Muscle of leg (tissue), 11 donors: ENCODE measurements around the gene NPC2. TPM values are rescaled to one million over a fixed set of nuclear protein-coding genes. Genes with fewer than 3 reads are reported as not detected.

Source experiments
- DNase-seq: peaks from one replicate; pipeline ENCODE4 v3.0.0; 2013
- H3K27ac ChIP-seq: one replicate; pipeline ENCODE4 v1.5.1; 2013; ENCODE audit warnings: mild to moderate bottlenecking, low read length, control low read depth
- H3K27me3 ChIP-seq: one replicate; pipeline ENCODE4 v1.6.1; 2013; ENCODE audit warnings: low read length; ENCODE audit not compliant: control insufficient read depth, insufficient read depth
- H3K36me3 ChIP-seq: one replicate; pipeline ENCODE4 v1.6.1; 2013; ENCODE audit warnings: low read length; ENCODE audit not compliant: control insufficient read depth, insufficient read depth
- H3K4me1 ChIP-seq: one replicate; pipeline ENCODE4 v1.6.1; 2013; ENCODE audit warnings: low read length; ENCODE audit not compliant: control insufficient read depth, insufficient read depth
- H3K4me3 ChIP-seq: one replicate; pipeline ENCODE4 v1.5.1; 2013; ENCODE audit warnings: low read length, control low read depth
- H3K9me3 ChIP-seq: replicated peaks from 2 replicates; pipeline ENCODE4 v1.6.1; 2013; ENCODE audit warnings: low read depth, low read length; ENCODE audit not compliant: control insufficient read depth
- WGBS: methylation state at CpG from one replicate; pipeline ENCODE4 v1.1.5; 2013; ENCODE audit warnings: missing lambda C conversion rate; ENCODE audit not compliant: insufficient coverage; 5-methylcytosine and 5-hydroxymethylcytosine counted together
- polyA plus RNA-seq, 8 donors: library from polyadenylated mRNA; unstranded; fragments of 120-200 nt; gene quantifications; one replicate each; pipeline versions ENCODE4 v1.2.1 to v1.2.3, GENCODE V29; 2013; ENCODE audit warnings: inconsistent platforms in 1 of 8, low replicate concordance in 1 of 8; ENCODE audit not compliant: insufficient read length in 8 of 8, insufficient read depth in 1 of 8
- total RNA-seq: library from RNA; stranded (reverse); fragments of 120-200 nt; gene quantifications from one replicate; pipeline ENCODE4 v1.2.4, GENCODE V29; 2013

The NPC2 gene
- total and polyA plus RNA-seq, 9 donors = 81.0 to 147 (median 97.2) TPM

- DNase-seq = no peak
- WGBS = 70% methylated on average over 8 of the region's 10 CpGs
- no peak overlapping the region for H3K27ac ChIP-seq
Measured at GRCh38 chr14:74510959-74511409, 17.9 kb upstream of the NPC2 start.

GRCh38 chr14:74510223-74510931 is 17.3 kb upstream of the NPC2 start:
- Histone ChIP-seq H3K4me3 (no peak overlapping the region), H3K27ac (no peak overlapping the region), H3K9me3 (no peaks in the 10 kb centered on the region), H3K36me3 (no peaks in the 10 kb centered on the region), H3K4me1 (peaks cover 27% of the 10 kb centered on the region), H3K27me3 (peaks cover 17% of the 10 kb centered on the region)
- DNase-seq = no peak
- whole genome bisulfite sequencing = 51% methylated on average over 10 of the region's 21 CpGs

More at GRCh38 chr14:74510959-74511409, 17.9 kb upstream of the NPC2 start:
- Histone ChIP-seq H3K4me1 (peaks cover 27% of the 10 kb centered on the region), H3K4me3 (no peak overlapping the region), H3K36me3 (no peaks in the 10 kb centered on the region), H3K27me3 (peaks cover 17% of the 10 kb centered on the region), H3K9me3 (no peaks in the 10 kb centered on the region)

GRCh38 chr14:74509587-74510222 is 16.6 kb upstream of the NPC2 start:
- H3K27me3 ChIP-seq = peaks cover 17% of the 10 kb centered on the region
- no peaks in the 10 kb centered on the region for H3K36me3 ChIP-seq
- no peak for DNase-seq
- 75% methylated on average over 7 of the region's 10 CpGs for WGBS
- H3K9me3 ChIP-seq = no peaks in the 10 kb centered on the region
- no peak overlapping the region for H3K4me3 ChIP-seq
- H3K27ac ChIP-seq = no peak overlapping the region
- peaks cover 23% of the 10 kb centered on the region for H3K4me1 ChIP-seq

GRCh38 chr14:74508844-74509428 is 15.8 kb upstream of the NPC2 start:
- no peak for DNase-seq
- Histone ChIP-seq H3K4me1 (peaks cover 16% of the 10 kb centered on the region), H3K27me3 (peaks cover 17% of the 10 kb centered on the region), H3K36me3 (no peaks in the 10 kb centered on the region), H3K4me3 (no peak overlapping the region), H3K27ac (no peak overlapping the region), H3K9me3 (no peaks in the 10 kb centered on the region)
- WGBS = 65% methylated on average over 13 of the region's 13 CpGs

- no peak for DNase-seq
- WGBS = 31% methylated on average over 3 of the region's 15 CpGs
- peaks cover 14% of the 10 kb centered on the region for H3K4me1 ChIP-seq
- peaks cover 17% of the 10 kb centered on the region for H3K27me3 ChIP-seq
- no peaks in the 10 kb centered on the region for H3K36me3 ChIP-seq
- H3K27ac ChIP-seq = no peak overlapping the region
- H3K9me3 ChIP-seq = no peaks in the 10 kb centered on the region
- no peak overlapping the region for H3K4me3 ChIP-seq
Measured at GRCh38 chr14:74508292-74508731, 15.2 kb upstream of the NPC2 start.

GRCh38 chr14:74507840-74508239 is 14.7 kb upstream of the NPC2 start:
- Histone ChIP-seq H3K27ac (no peak overlapping the region), H3K4me3 (no peak overlapping the region), H3K36me3 (no peaks in the 10 kb centered on the region), H3K4me1 (peaks cover 10% of the 10 kb centered on the region), H3K27me3 (peaks cover 17% of the 10 kb centered on the region), H3K9me3 (no peaks in the 10 kb centered on the region)
- DNase-seq = no peak
- 63% methylated on average over 1 of the region's 5 CpGs for WGBS

- WGBS = 59% methylated on average over 6 of the region's 8 CpGs
- Histone ChIP-seq H3K4me3 (no peak overlapping the region), H3K27me3 (peaks cover 17% of the 10 kb centered on the region), H3K27ac (no peak overlapping the region), H3K9me3 (no peaks in the 10 kb centered on the region), H3K4me1 (peaks cover 10% of the 10 kb centered on the region), H3K36me3 (no peaks in the 10 kb centered on the region)
- no peak for DNase-seq
Measured at GRCh38 chr14:74507085-74507484, 14.0 kb upstream of the NPC2 start.

GRCh38 chr14:74506411-74506851 is 13.3 kb upstream of the NPC2 start:
- no peak for DNase-seq
- Histone ChIP-seq H3K27me3 (peaks cover 17% of the 10 kb centered on the region), H3K36me3 (no peaks in the 10 kb centered on the region), H3K4me3 (no peak overlapping the region), H3K9me3 (no peaks in the 10 kb centered on the region), H3K27ac (no peak overlapping the region), H3K4me1 (peaks cover 9% of the 10 kb centered on the region)
- 83% methylated on average over 13 of the region's 13 CpGs for WGBS

GRCh38 chr14:74505831-74506230 is 12.7 kb upstream of the NPC2 start:
- 82% methylated on average over 14 of the region's 17 CpGs for WGBS
- Histone ChIP-seq H3K27ac (no peak overlapping the region), H3K36me3 (no peaks in the 10 kb centered on the region), H3K27me3 (peaks cover 16% of the 10 kb centered on the region), H3K9me3 (no peaks in the 10 kb centered on the region), H3K4me1 (peaks cover 10% of the 10 kb centered on the region), H3K4me3 (no peak overlapping the region)
- no peak for DNase-seq
